Stimulated activated CD4-positive, alpha-beta T cell treated with anti-CD3 and anti-CD28 coated beads, Interleukin-15, amount 100 ng/mL, for 48 hours (primary cell): ENCODE data around the gene GPC6.
"Not testable (repeated sequence)": the region's sequence is repeated elsewhere in the genome, so short reads cannot be mapped to it uniquely, and the experiment has no call there.

ENCODE experiments used
- DNase-seq, 2 donors: peaks; one replicate each; pipeline ENCODE4 v3.0.0-alpha.2; 2020; ENCODE audit warnings: low read depth in 2 of 2

The GPC6 gene

GRCh38 chr13:94298346-94298745 lies 1071.7 kb downstream of the GPC6 start:
- DNase-seq: no peak

- no peak for DNase-seq
These were observed 1073.8 kb downstream of the GPC6 start for GRCh38 chr13:94300401-94300800.

- no peak for DNase-seq
These were observed 1074.9 kb downstream of the GPC6 start for GRCh38 chr13:94301487-94301886.

GRCh38 chr13:94302847-94303565 lies 1076.4 kb downstream of the GPC6 start:
- not testable (repeated sequence) for DNase-seq

GRCh38 chr13:94303644-94304174 lies 1077.1 kb downstream of the GPC6 start:
- DNase-seq: no peak

GRCh38 chr13:94305033-94305432 lies 1078.4 kb downstream of the GPC6 start:
- no peak for DNase-seq

GRCh38 chr13:94305463-94305862 lies 1078.9 kb downstream of the GPC6 start:
- DNase-seq: no peak

GRCh38 chr13:94305934-94306333 lies 1079.3 kb downstream of the GPC6 start:
- no peak for DNase-seq

- no peak for DNase-seq
These were observed 1082.2 kb downstream of the GPC6 start for GRCh38 chr13:94308832-94309231.

- no peak for DNase-seq
These were observed 1083.0 kb downstream of the GPC6 start for GRCh38 chr13:94309576-94309975.

GRCh38 chr13:94309997-94310855 lies 1083.6 kb downstream of the GPC6 start:
- no peak for DNase-seq

- DNase-seq: no peak
These were observed 1085.3 kb downstream of the GPC6 start for GRCh38 chr13:94311893-94312292.

- no peak for DNase-seq
These were observed 1086.1 kb downstream of the GPC6 start for GRCh38 chr13:94312511-94313216.

GRCh38 chr13:94313321-94313910 lies 1086.8 kb downstream of the GPC6 start:
- no peak for DNase-seq

GRCh38 chr13:94313926-94314325 lies 1087.3 kb downstream of the GPC6 start:
- no peak for DNase-seq

- DNase-seq: no peak
These were observed 1088.6 kb downstream of the GPC6 start for GRCh38 chr13:94315188-94315587.

- no peak for DNase-seq
These were observed 1090.5 kb downstream of the GPC6 start for GRCh38 chr13:94317063-94317491.

- DNase-seq: no peak
These were observed 1091.8 kb downstream of the GPC6 start for GRCh38 chr13:94318418-94318817.

GRCh38 chr13:94319501-94319900 lies 1092.9 kb downstream of the GPC6 start:
- DNase-seq: no peak

- no peak for DNase-seq
These were observed 1096.5 kb downstream of the GPC6 start for GRCh38 chr13:94322925-94323763.
